ENCODE data around the gene TALDO1.

Gene TALDO1

DNA sequence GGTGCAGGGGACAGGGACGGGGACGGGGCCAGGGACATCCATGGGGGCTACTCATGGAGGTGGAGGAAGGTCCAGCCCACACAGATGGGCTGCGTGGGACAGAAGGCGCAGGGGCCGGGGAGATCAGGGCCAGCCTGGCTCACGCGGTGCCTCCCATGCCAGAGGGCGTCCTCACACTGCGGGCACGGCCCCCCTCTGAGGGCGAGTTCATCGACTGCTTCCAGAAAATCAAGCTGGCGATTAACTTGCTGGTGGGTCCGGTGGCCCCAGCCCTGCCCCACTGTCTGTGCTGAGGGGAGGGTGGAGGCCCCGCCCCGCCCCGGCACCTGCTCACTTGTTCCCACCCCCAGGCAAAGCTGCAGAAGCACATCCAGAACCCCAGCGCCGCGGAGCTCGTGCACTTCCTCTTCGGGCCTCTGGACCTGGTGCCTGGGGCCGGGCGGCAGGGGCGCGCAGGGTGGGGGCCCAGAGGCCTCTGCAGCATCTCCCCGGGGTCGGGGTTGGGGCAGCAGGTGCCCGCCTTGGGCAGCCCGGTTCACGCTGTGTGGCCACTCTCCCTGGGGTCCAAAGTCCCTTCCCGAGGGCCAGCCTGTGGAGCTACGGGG, 25.4 kb upstream of the TALDO1 start:
- TF ChIP-seq FOXA1 (IDR thresholded peaks at IDR 0.05), result no peak
- TF ChIP-seq NFRKB (IDR thresholded peaks at IDR 0.05), result no peak
- no peak for TF ChIP-seq BHLHE40 (IDR thresholded peaks at IDR 0.05; ENCODE audit: borderline replicate concordance)
- no peak for TF ChIP-seq SUZ12 (IDR thresholded peaks at IDR 0.05)
- TF ChIP-seq, protein P1, sequence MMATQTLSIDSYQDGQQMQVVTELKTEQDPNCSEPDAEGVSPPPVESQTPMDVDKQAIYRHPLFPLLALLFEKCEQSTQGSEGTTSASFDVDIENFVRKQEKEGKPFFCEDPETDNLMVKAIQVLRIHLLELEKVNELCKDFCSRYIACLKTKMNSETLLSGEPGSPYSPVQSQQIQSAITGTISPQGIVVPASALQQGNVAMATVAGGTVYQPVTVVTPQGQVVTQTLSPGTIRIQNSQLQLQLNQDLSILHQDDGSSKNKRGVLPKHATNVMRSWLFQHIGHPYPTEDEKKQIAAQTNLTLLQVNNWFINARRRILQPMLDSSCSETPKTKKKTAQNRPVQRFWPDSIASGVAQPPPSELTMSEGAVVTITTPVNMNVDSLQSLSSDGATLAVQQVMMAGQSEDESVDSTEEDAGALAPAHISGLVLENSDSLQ (IDR thresholded peaks at IDR 0.05), result no peak
- TF ChIP-seq ELF4 (IDR thresholded peaks at IDR 0.05), result no peak
- TF ChIP-seq L3MBTL2 (conservative IDR thresholded peaks at IDR 0.05), result no peak
- TF ChIP-seq FOXK2 (IDR thresholded peaks at IDR 0.05), result no peak
- TF ChIP-seq FOXM1 (IDR thresholded peaks at IDR 0.05; ENCODE audit: borderline replicate concordance), result no peak
- TF ChIP-seq CTBP1 (IDR thresholded peaks at IDR 0.05; ENCODE audit: borderline replicate concordance), result no peak
- TF ChIP-seq LEF1 (IDR thresholded peaks at IDR 0.05; ENCODE audit: borderline replicate concordance), result no peak
- TF ChIP-seq ARNT (IDR thresholded peaks at IDR 0.05), result no peak
- TF ChIP-seq TARDBP (IDR thresholded peaks at IDR 0.05), result no peak
- no peak for TF ChIP-seq ZNF384 (IDR thresholded peaks at IDR 0.05)
- TF ChIP-seq HDGF (IDR thresholded peaks at IDR 0.05; ENCODE audit: borderline replicate concordance), result no peak
- no peak for TF ChIP-seq SP1 (IDR thresholded peaks at IDR 0.05)
- no peak for DNase-seq (ENCODE audit: extremely low spot score)
- POLR2A ChIA-PET, result no interaction called here
- CTCF ChIA-PET, result no interaction called here

DNA sequence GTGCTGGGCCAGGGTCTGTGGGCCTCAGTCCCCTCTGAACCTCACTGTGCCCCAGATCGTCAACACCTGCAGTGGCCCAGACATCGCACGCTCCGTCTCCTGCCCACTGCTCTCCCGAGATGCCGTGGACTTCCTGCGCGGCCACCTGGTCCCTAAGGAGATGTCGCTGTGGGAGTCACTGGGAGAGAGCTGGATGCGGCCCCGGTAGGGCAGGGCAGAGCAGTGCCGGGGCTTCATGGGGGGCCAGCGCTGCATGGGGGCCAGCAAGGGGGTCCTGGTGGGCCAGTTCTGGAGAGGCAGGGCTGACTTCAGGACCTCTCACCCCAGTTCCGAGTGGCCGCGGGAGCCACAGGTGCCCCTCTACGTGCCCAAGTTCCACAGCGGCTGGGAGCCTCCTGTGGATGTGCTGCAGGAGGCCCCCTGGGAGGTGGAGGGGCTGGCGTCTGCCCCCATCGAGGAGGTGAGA, 24.9 kb upstream of the TALDO1 start:
- POLR2A ChIA-PET, result no interaction called here
- no peak for DNase-seq (ENCODE audit: extremely low spot score)
- TF ChIP-seq LEF1 (IDR thresholded peaks at IDR 0.05; ENCODE audit: borderline replicate concordance), result no peak
- CTCF ChIA-PET, result interaction anchor here (0.6 to 2.0 kb wide), 2 partner anchors 18 to 67 kb away, joined by 4 to 7 read pairs; no protein-coding TSS in a partner anchor

DNA sequence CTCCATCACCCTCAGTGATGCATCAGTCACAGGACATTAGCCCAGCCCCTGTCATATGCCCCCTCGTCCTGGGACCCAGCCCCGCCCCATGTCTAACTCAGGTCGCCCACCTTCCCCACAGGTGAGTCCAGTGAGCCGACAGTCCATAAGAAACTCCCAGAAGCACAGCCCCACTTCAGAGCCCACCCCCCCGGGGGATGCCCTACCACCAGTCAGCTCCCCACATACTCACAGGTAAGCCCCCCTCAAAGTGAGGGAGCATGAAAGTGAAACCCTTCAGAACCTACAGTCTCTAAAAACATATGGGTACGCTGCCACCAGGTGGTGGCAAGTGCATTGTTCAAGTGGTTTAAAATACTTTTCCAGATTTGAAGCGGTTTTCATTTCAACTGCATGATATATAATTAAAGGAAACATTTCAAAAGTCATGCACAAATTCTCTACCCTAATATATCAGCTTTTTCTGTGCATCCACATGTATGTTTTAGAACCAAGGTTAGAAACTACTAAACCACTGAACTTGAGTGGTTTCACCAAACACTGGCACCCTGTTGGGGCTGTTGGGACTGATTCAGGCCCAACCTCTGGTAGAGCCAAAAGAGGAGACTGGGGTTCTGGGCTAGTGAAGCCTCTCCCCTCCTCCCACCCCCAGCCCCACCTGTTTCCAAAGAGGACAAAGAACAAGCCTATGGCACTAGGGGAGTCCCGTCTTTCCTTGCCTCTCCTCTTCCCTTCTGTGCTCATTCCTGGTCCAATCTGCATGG, 24.0 kb upstream of the TALDO1 start:
- CTCF ChIA-PET, result interaction anchor here (0.6 to 2.0 kb wide), 3 partner anchors 17 to 228 kb away, joined by 3 to 7 read pairs (median 4); no protein-coding TSS in a partner anchor
- TF ChIP-seq, protein P1 (IDR thresholded peaks at IDR 0.05), result no peak
- TF ChIP-seq LEF1 (IDR thresholded peaks at IDR 0.05; ENCODE audit: borderline replicate concordance), result no peak
- no peak for DNase-seq (ENCODE audit: extremely low spot score)
- POLR2A ChIA-PET, result no interaction called here

DNA sequence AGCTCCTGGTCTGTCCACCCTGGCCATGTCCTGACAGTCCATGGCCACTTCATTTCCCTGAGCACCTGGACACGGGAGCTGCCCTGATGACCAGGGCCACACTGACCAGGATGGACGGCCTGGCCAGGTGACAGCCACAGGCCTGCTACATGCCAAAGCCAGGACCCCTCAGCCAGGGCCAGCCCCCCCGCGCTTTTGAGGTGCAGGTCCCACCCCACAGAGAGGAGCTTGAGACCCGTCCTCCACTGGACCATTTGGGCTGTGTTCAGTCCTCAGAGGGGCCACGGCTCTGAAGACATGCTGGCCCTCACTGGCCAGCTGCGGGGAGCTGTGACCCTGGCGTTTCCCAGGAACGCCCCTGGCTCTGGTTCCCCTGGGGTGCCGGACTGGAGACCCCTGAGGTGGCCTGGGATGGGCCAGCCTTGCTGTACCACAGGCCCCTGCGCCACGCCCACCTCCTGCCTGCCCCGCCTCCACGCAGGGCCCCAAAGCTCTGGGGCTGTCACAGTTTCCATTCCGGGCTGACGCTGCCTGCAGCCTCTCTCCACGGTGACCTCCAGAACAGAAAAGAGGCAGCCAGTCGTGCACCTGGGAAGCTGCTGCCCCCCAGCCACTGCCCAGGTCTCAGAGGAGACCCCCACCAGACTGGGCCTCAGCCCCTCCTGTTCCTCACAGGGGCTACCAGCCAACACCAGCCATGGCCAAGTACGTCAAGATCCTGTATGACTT, 23.1 kb upstream of the TALDO1 start:
- ChIA-PET POLR2A (interaction anchor here (1.0 kb wide), 1 partner anchor 27 kb away, joined by 3 read pairs; no protein-coding TSS in a partner anchor), CTCF (interaction anchor here (0.7 to 2.0 kb wide), 3 partner anchors 63 to 228 kb away, joined by 3 to 7 read pairs (median 3); no protein-coding TSS in a partner anchor)
- TF ChIP-seq TARDBP (IDR thresholded peaks at IDR 0.05), result no peak
- no peak for TF ChIP-seq FOXK2 (IDR thresholded peaks at IDR 0.05)
- TF ChIP-seq L3MBTL2 (conservative IDR thresholded peaks at IDR 0.05), result no peak
- TF ChIP-seq, protein P1 (IDR thresholded peaks at IDR 0.05), result no peak
- no peak for TF ChIP-seq ELF4 (IDR thresholded peaks at IDR 0.05)
- TF ChIP-seq NFRKB (IDR thresholded peaks at IDR 0.05), result no peak
- no peak for TF ChIP-seq HDGF (IDR thresholded peaks at IDR 0.05; ENCODE audit: borderline replicate concordance)
- no peak for TF ChIP-seq CTBP1 (IDR thresholded peaks at IDR 0.05; ENCODE audit: borderline replicate concordance)
- DNase-seq (ENCODE audit: extremely low spot score), result no peak

DNA sequence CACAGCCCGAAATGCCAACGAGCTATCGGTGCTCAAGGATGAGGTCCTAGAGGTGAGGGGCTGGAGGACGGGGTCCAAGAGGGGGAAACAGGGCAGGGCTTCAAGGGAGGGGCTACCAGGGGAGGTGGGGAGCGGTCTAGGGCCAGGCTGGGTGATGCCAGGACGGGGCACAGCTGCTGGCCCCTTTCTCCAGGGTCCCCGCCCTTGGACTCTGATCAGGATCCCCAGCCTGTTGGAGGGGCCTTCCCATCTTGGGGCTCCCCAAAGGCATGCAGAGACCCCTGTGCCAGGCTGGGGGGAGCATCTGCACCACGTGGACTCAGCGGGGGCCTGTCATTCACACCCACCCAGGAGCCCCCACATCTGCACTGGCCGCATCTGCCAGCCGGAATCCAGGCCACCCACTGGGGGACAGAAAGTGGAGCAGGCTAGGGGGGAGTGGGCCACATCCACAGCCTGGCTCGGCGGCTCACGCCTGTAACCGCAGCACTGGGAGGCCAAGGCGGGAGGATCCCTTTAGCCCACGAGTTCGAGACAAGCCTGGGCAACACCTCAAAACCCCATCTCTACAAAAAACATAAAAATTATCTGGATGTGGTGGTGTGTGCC, 22.4 kb upstream of the TALDO1 start:
- TF ChIP-seq NFRKB (IDR thresholded peaks at IDR 0.05) (no peak), TARDBP (IDR thresholded peaks at IDR 0.05) (no peak), L3MBTL2 (conservative IDR thresholded peaks at IDR 0.05) (no peak)
- ChIA-PET POLR2A (interaction anchor here (1.0 to 2.5 kb wide), 2 partner anchors 22 to 28 kb away, joined by 3 to 11 read pairs; partner anchors contain the start of gene TALDO1), CTCF (interaction anchor here (0.7 kb wide), 1 partner anchor 63 kb away, joined by 3 read pairs; no protein-coding TSS in a partner anchor)
- DNase-seq (ENCODE audit: extremely low spot score), result no peak

DNA sequence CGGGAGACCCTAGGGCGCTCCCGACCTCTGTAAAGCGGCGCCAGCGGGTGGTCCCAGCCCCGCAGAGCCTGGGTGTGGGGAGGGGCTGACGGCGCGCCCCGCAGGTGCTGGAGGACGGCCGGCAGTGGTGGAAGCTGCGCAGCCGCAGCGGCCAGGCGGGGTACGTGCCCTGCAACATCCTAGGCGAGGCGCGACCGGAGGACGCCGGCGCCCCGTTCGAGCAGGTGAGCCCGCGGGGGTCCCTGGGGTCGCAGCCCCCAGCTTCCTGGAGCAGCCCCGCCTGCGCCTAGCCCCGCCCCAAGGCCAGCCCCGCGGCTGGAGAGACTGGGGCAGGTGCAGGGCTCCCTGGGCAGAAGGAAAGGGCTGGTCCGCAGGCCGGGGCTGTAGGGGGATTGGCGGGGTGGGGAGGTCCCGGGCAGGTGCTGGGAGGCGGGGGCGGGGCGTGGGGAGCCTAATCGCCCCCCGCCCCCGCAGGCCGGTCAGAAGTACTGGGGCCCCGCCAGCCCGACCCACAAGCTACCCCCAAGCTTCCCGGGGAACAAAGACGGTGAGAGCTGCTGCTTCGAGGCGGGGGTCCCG, 21.6 kb upstream of the TALDO1 start:
- POLR2A ChIA-PET, result interaction anchor here (1.0 to 2.5 kb wide), 2 partner anchors 21 to 22 kb away, joined by 3 to 11 read pairs; partner anchors contain the start of gene TALDO1
- no peak for TF ChIP-seq SP1 (IDR thresholded peaks at IDR 0.05)
- no peak for TF ChIP-seq TARDBP (IDR thresholded peaks at IDR 0.05)
- TF ChIP-seq CTBP1 (IDR thresholded peaks at IDR 0.05; ENCODE audit: borderline replicate concordance), result no peak
- TF ChIP-seq ELF4 (IDR thresholded peaks at IDR 0.05), result no peak
- no peak for TF ChIP-seq ARNT (IDR thresholded peaks at IDR 0.05)
- TF ChIP-seq LEF1 (IDR thresholded peaks at IDR 0.05; ENCODE audit: borderline replicate concordance), result no peak
- TF ChIP-seq FOXK2 (IDR thresholded peaks at IDR 0.05), result no peak
- no peak for TF ChIP-seq SUZ12 (IDR thresholded peaks at IDR 0.05)
- TF ChIP-seq NFRKB (IDR thresholded peaks at IDR 0.05), result no peak
- TF ChIP-seq ZNF384 (IDR thresholded peaks at IDR 0.05), result no peak
- no peak for TF ChIP-seq L3MBTL2 (conservative IDR thresholded peaks at IDR 0.05)
- no peak for TF ChIP-seq FOXA1 (IDR thresholded peaks at IDR 0.05)
- DNase-seq (ENCODE audit: extremely low spot score), result no peak
- CTCF ChIA-PET, result no interaction called here
